GM21529 (cell line): ENCODE results near the gene SRMS.

Experiments used
- ATAC-seq: cut with Tn5 transposase; IDR thresholded peaks from one replicate; pipeline ENCODE4 v1.9.1; 2021; ENCODE audit not compliant: unreplicated experiment

Gene SRMS

DNA sequence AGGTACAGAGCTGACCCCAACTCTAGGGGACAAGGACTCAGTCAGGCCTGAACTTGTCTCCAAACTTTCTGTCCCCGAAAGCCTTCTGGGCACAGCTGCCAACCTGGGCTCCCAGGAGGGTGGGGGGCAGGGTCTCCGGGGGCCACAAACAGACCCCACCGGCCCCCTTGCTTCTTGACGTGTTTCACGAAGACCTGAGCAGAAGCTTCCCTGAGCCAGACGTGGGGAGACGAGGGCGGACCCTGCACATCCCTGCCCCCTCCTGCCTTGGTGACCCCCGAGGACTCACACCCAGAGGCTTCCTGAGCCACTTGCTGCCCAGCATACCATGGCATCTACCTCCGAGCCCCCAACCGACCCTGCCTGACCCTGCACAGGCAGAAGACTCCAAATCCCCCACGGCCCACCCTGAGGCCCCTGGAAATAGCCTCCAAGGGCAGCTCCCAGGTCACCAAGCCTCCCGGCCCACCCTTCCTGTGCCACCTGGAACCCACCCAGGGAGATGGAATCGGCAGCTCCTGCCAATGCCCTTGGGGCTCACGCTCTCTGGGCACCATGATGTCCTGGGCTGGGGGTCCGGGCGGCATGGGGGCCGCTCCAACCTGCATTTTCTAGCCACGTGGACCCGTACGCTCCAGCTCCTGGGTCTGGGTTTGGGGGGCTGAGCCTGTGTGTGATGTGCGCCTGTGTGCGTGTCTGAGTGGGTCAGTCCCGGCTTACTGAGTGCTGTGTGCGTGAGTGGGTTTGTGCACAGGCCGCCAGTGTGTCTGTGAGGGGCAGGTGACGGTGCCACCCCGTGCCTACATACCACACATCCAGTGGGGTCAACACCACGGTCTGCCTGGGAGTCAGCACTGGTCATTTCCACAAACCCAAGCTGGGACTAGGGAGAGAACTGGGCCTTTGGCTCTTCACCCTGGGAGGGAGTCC, 7.8 kb downstream of the SRMS start:
- ATAC-seq = no peak

DNA sequence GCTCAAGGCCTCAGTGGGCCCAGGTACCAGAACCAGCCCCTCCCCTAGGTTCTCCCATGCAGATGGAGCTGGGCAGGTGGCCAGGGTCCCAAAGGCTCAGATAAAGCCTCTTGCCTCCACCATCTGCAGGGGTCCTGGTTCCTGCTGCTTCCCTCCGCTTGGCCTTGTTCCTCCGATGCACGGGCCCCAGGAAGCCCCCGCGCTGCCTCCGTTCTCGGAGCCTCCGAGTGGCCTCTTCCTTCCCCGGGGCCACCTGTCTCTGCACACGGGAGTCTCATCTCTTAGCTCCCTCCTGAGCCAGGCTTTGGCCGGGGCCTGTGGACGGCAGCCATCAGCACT, 8.5 kb downstream of the SRMS start:
- ATAC-seq = no peak

DNA sequence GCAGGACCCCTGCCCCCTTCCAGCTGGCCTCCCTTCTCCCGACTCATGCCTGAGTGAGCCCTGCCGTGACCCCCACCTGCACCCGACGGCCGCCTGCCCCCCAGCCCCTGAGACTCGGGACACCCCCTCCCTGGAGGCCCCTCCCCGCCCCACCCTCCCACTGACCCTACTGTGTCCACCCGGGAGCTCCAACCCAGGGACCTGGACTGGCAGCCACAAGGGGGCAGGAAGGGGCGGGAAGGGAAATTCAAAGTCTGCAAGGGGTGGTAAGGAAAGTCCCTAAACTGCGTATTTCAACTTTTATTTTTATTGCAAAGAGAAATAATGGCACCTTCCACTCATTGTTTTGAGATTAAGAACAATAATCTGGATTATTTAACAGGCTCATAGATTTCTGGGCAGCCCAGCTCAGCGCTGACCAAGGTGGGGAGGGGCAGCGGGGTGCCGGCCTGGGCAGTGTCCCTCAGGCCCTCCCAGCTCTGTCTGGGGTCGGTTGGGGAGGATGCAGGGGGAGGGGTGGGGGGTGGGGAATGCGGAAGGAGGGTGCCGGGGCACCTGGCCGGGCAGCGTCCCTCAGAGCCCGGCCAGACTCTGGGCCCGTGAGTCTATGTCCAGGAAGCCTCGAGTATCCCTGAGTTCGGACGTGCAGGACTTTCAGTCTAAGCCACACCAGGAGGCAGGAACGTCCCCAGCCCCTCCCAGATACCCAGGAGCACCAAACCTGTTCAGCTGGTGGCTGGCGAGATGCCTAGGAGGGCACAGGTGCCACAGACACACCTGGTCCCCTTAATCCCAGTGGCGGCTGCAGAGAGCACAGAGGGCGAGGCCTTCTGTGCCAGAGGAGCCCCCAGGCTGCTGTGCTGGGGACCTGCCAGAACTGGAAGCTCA, 9.1 kb downstream of the SRMS start:
- ATAC-seq = no peak

DNA sequence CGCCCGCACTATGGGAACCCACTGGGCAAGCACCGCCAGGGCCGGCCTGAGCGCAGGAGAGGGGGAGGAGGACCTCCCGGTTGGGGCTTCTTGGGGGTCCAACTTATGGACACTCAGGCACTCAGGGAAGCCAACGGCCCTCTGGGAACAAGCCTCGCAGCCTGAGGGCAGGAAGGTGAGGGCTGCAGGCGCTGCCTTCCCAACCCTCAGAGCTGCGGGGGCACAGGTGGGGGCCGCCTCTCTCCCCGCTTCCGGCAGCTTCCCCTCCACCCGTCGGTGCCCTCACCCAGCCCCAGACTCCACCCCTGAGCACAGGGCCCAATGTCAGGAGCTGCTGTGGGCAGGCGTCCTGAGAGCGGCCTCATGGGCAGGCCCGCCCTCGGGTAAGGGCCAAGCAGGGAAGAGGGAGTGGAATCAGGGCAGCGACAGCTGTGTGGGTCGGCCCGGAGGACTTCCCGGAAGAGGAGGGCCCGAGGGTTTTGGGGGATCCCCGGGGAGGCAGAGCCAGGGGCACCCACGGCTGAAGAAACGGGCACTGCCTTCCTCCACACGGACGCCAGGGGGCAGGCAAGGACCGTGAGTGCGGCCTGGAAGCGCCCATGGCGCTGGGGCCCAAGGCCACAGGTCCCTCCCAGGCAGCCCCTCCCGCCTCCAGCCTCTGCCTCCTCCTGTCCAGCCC, 9.9 kb downstream of the SRMS start:
- ATAC-seq = peak; percentile 81

- ATAC-seq = peak; percentile 26
Measured at GRCh38 chr20:63536997-63537524, 10.5 kb downstream of the SRMS start, which contains the start of gene PTK6. PTK6 (minus strand) TSS chr20:63537376; CDS start chr20:63537314, 62 bp downstream.

DNA sequence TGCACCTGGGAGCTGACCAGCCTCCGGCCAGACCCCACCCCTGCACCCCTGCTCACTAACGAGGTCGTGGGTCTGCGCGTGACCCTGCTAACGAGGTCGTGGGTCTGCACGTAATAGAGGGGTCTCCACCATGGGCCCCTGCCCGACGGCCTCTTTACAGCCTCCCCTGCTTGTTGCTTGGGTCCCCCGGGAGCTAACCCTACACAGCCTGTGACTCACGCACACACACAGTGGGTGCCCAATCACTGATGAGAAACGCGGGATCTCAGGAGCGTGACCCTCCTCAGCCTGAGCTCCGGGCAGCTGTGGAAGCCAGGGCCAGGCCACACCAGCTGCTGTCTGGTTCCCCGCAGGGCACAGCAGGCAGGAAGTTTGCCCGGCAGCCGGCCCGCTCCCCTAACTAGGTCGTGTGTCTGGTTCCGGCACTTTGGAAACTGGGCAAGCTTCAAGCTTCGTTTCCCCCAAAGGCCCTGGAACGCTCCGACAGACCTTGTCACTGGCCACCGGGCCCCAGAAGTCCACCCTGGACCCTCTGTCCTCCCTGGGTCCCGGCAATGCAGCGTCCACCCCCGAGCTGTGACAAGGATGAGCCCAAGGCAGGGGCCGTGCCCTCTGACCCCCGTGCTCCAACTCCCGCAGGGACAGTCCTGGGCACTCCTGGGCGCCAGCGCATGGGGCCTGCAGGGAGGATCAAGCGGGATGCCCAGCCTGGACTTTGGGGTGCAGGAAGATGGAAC, 11.1 kb downstream of the SRMS start:
- ATAC-seq = no peak

- no peak for ATAC-seq
Measured at GRCh38 chr20:63534831-63535651, 12.5 kb downstream of the SRMS start.

- ATAC-seq = no peak
Measured at GRCh38 chr20:63534427-63534830, 13.1 kb downstream of the SRMS start.

- ATAC-seq = no peak
Measured at GRCh38 chr20:63533871-63534393, 13.6 kb downstream of the SRMS start.

DNA sequence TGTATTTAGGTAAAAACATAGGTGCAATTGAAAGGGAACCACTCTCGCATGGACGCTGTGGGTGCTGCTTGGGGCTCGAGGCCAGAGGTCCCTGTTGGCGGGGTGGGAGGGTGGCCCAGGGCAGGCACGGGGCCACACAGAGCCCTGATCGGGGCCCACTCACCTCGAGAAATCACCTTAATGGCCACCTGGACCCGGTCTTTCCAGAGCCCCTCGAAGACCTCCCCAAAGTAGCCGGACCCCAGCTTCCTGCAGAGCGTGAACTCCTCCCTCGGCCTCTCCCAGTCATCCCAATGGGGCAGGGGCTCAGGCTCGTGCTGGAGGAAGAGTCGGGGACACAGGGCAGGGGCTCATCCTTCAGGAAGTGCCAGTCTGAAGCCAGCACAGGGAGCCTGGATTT, 14.2 kb downstream of the SRMS start:
- ATAC-seq = no peak

- no peak for ATAC-seq
Measured at GRCh38 chr20:63532449-63532971, 15.0 kb downstream of the SRMS start.

GRCh38 chr20:63531686-63532448, 15.7 kb downstream of the SRMS start:
- ATAC-seq = no peak

- ATAC-seq = no peak
Measured at GRCh38 chr20:63530788-63531160, 16.8 kb downstream of the SRMS start.

DNA sequence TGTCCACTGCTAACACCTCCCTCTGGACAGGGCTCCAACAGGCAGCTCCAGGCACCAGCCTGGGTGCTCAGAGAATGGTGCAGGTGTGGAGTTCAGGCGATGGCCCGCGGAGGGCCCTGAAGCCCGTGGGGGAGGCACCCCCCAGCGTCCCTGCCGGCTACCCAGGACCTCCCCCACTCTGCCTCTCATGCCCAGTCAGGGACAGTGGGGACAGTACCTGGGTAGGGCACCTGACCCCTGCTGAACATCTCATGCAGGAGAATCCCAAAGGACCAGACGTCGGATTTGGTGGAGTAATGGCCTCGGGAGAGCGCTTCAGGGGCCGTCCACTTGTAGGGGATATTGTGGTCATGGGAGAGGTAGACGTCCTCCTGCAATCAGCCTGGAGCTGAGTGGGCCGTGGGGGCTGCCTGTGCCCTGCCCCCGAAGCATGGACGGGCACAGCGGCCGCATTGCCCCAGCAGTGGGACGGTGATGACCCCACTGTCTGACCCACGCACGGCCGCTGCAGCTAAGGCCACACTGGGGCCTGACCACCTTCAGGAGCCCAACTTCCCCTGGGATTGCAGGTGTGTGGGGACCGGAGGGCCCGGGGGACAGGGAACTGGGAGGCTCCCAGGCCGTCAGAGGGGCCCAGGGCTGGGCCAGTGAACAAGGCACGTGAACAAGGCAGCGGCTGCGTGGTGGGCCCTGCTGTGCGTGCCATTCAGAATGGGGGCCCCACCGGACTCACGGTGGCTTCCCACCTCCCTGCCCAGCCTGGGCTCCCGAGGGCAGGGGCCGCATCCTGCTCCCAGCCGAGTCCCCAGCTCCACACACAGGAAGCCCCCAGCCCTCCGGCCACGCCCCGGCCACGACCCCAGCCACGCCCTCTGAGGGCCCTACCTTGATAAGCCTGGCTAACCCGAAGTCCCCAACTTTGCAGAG, 17.4 kb downstream of the SRMS start:
- ATAC-seq = no peak

DNA sequence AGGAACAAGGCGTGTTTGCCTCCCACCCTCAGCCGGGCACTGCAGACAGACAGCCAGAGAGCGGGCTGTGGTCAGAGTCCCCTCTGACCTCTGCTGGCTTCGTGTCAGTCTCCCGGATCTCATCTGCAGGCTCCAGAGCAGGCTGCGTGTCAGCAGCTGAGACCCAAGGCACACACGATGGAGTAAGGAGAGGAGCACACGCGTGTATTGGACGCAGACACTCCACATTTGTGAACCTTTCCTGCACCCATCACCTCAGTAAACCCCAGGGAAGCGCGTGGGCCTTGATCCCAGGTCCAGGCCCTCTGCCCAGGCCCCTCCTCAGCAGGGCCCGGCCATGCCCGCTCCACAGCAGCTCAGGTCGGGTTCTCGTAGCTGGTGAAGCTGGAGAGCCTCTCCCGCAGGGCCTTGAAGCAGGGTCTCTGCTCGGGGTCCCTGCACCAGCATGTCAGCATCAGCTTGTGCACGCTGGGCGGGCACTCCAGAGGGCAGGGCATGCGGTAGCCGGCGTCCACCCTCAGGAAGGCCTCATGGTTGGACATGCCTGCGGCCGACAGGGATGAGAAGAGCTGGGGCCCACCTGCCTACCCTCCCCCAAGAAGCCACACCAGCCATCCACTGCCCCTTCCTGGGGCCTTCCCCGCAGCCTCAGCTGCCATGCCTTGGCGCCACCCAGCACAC, 18.2 kb downstream of the SRMS start:
- ATAC-seq = no peak

- no peak for ATAC-seq
Measured at GRCh38 chr20:63527184-63527583, 20.4 kb downstream of the SRMS start.

GRCh38 chr20:63525971-63526370, 21.6 kb downstream of the SRMS start:
- no peak for ATAC-seq
